ENCODE measurements around the gene KCNE3. TPM values are rescaled to one million over a fixed set of nuclear protein-coding genes. Genes with fewer than 3 reads are reported as not detected.
A peak's percentile ranks its signal among the peaks of the same experiment; 100 is the strongest.

Gene KCNE3
- total and polyA plus RNA-seq, 2 donors from 2014 or later: 15.9 to 19.2 TPM

GRCh38 chr11:74492084-74492483 is 24.7 kb upstream of the KCNE3 start:
- TF ChIP-seq CTCF (IDR thresholded peaks at IDR 0.05; ENCODE audit: borderline replicate concordance, extremely low read depth, insufficient read depth): no peak
- Histone ChIP-seq H3K4me3 (ENCODE audit: low read length in 3 of 3) (no peak overlapping the region), H3K27me3 (ENCODE audit: control insufficient read depth, insufficient read depth, low read length) (no peaks in the 10 kb centered on the region), H3K4me1 (ENCODE audit: control insufficient read depth in 2 of 3, insufficient read depth in 2 of 3, low read depth in 1 of 3, low read length in 3 of 3) (peaks cover 0 to 6% (median 0%) of the 10 kb centered on the region in 3 donors), H3K9ac (ENCODE audit: low read length in 3 of 3) (no peak overlapping the region), H3K9me3 (ENCODE audit: control insufficient read depth in 2 of 3, insufficient read depth in 1 of 3, low read length in 3 of 3) (no peaks in the 10 kb centered on the region), H3K36me3 (ENCODE audit: control insufficient read depth in 2 of 3, insufficient read depth in 3 of 3, low read length in 3 of 3) (peaks cover 0 to 6% (median 0%) of the 10 kb centered on the region in 3 donors), H3K27ac (ENCODE audit: low read depth in 2 of 2, low read length in 2 of 2) (no peak overlapping the region)
- FAIRE-seq (no peak), DNase-seq (no peak)
- intact Hi-C loops (cut with DNase I): no loop called here

GRCh38 chr11:74490941-74491340 is 23.6 kb upstream of the KCNE3 start:
- Histone ChIP-seq H3K9me3 (ENCODE audit: control insufficient read depth in 2 of 3, insufficient read depth in 1 of 3, low read length in 3 of 3) (no peaks in the 10 kb centered on the region), H3K27me3 (ENCODE audit: control insufficient read depth, insufficient read depth, low read length) (no peaks in the 10 kb centered on the region), H3K4me1 (ENCODE audit: control insufficient read depth in 2 of 3, insufficient read depth in 2 of 3, low read depth in 1 of 3, low read length in 3 of 3) (peaks cover 0 to 6% (median 0%) of the 10 kb centered on the region in 3 donors), H3K27ac (ENCODE audit: low read depth in 2 of 2, low read length in 2 of 2) (no peak overlapping the region), H3K4me3 (ENCODE audit: low read length in 3 of 3) (no peak overlapping the region), H3K9ac (ENCODE audit: low read length in 3 of 3) (no peak overlapping the region), H3K36me3 (ENCODE audit: control insufficient read depth in 2 of 3, insufficient read depth in 3 of 3, low read length in 3 of 3) (peaks cover 0 to 6% (median 0%) of the 10 kb centered on the region in 3 donors)
- no peak for TF ChIP-seq CTCF (IDR thresholded peaks at IDR 0.05; ENCODE audit: borderline replicate concordance, extremely low read depth, insufficient read depth)
- intact Hi-C loops (cut with DNase I): no loop called here
- FAIRE-seq: no peak
- no peak for DNase-seq

- H3K27ac ChIP-seq (ENCODE audit: low read depth in 2 of 2, low read length in 2 of 2): no peak overlapping the region
- no peak overlapping the region for H3K9ac ChIP-seq (ENCODE audit: low read length in 3 of 3)
- FAIRE-seq (no peak), DNase-seq (peak in 1 of 5 donors; percentile 17)
- no peak overlapping the region for H3K4me3 ChIP-seq (ENCODE audit: low read length in 3 of 3)
- no peaks in the 10 kb centered on the region for H3K27me3 ChIP-seq (ENCODE audit: control insufficient read depth, insufficient read depth, low read length)
- peak; percentile 16 for TF ChIP-seq CTCF (IDR thresholded peaks at IDR 0.05; ENCODE audit: borderline replicate concordance, extremely low read depth, insufficient read depth)
- intact Hi-C loops (cut with DNase I): no loop called here
- peaks cover 0 to 2% (median 0%) of the 10 kb centered on the region in 3 donors for H3K4me1 ChIP-seq (ENCODE audit: control insufficient read depth in 2 of 3, insufficient read depth in 2 of 3, low read depth in 1 of 3, low read length in 3 of 3)
- H3K9me3 ChIP-seq (ENCODE audit: control insufficient read depth in 2 of 3, insufficient read depth in 1 of 3, low read length in 3 of 3): no peaks in the 10 kb centered on the region
- peaks cover 0 to 6% (median 0%) of the 10 kb centered on the region in 3 donors for H3K36me3 ChIP-seq (ENCODE audit: control insufficient read depth in 2 of 3, insufficient read depth in 3 of 3, low read length in 3 of 3)
Observed at GRCh38 chr11:74487875-74488274, 20.5 kb upstream of the KCNE3 start.

GRCh38 chr11:74485868-74486267 is 18.5 kb upstream of the KCNE3 start:
- Histone ChIP-seq H3K27ac (ENCODE audit: low read depth in 2 of 2, low read length in 2 of 2) (no peak overlapping the region), H3K36me3 (ENCODE audit: control insufficient read depth in 2 of 3, insufficient read depth in 3 of 3, low read length in 3 of 3) (no peaks in the 10 kb centered on the region), H3K9ac (ENCODE audit: low read length in 3 of 3) (no peak overlapping the region), H3K4me3 (ENCODE audit: low read length in 3 of 3) (no peak overlapping the region), H3K4me1 (ENCODE audit: control insufficient read depth in 2 of 3, insufficient read depth in 2 of 3, low read depth in 1 of 3, low read length in 3 of 3) (no peaks in the 10 kb centered on the region), H3K27me3 (ENCODE audit: control insufficient read depth, insufficient read depth, low read length) (no peaks in the 10 kb centered on the region), H3K9me3 (ENCODE audit: control insufficient read depth in 2 of 3, insufficient read depth in 1 of 3, low read length in 3 of 3) (no peaks in the 10 kb centered on the region)
- FAIRE-seq: no peak
- intact Hi-C loops (cut with DNase I): no loop called here
- no peak for TF ChIP-seq CTCF (IDR thresholded peaks at IDR 0.05; ENCODE audit: borderline replicate concordance, extremely low read depth, insufficient read depth)
- DNase-seq: no peak
